Osteocyte (in vitro differentiated cells): ENCODE results near the gene KIFC3. TPM values are rescaled to one million over a fixed set of nuclear protein-coding genes. Genes with fewer than 3 reads are reported as not detected.
A peak's percentile ranks its signal among the peaks of the same experiment; 100 is the strongest.

Experiments
- DNase-seq: peaks from one replicate; pipeline ENCODE4 v3.0.0; 2021; ENCODE audit warnings: mixed read lengths; ENCODE audit not compliant: unreplicated experiment; ENCODE audit errors: extremely low spot score
- H3K27ac Mint-ChIP-seq: one replicate; pipeline ENCODE4 v1.8.0; 2021; ENCODE audit warnings: mild to moderate bottlenecking, mixed read lengths; ENCODE audit not compliant: unreplicated experiment
- H3K27me3 Mint-ChIP-seq: one replicate; pipeline ENCODE4 v1.8.0; 2021; ENCODE audit warnings: mixed read lengths; ENCODE audit not compliant: unreplicated experiment
- H3K36me3 Mint-ChIP-seq: one replicate; pipeline ENCODE4 v1.8.0; 2021; ENCODE audit warnings: mixed read lengths; ENCODE audit not compliant: unreplicated experiment
- H3K4me1 Mint-ChIP-seq: one replicate; pipeline ENCODE4 v1.8.0; 2021; ENCODE audit warnings: mixed read lengths; ENCODE audit not compliant: unreplicated experiment
- H3K4me3 Mint-ChIP-seq: one replicate; pipeline ENCODE4 v1.8.0; 2021; ENCODE audit warnings: mild to moderate bottlenecking, moderate library complexity, mixed read lengths; ENCODE audit not compliant: unreplicated experiment
- H3K9me3 Mint-ChIP-seq: one replicate; pipeline ENCODE4 v1.8.0; 2021; ENCODE audit warnings: mixed read lengths; ENCODE audit not compliant: unreplicated experiment
- total RNA-seq: library from RNA; stranded (reverse); gene quantifications from 2 replicates; pipeline ENCODE4 v1.2.1, GENCODE V29; 2021
- TF ChIP-seq, protein P1 (sequence below): fragments of 200-600 bp; sonication (generic); IDR thresholded peaks from 2 replicates; pipeline ENCODE4 v1.5.0; 2021; ENCODE audit warnings: antibody characterized with exemption, mild to moderate bottlenecking, moderate library complexity

KIFC3 gene
- total RNA-seq, 1 donor from 2014 or later, result 196 TPM

DNA sequence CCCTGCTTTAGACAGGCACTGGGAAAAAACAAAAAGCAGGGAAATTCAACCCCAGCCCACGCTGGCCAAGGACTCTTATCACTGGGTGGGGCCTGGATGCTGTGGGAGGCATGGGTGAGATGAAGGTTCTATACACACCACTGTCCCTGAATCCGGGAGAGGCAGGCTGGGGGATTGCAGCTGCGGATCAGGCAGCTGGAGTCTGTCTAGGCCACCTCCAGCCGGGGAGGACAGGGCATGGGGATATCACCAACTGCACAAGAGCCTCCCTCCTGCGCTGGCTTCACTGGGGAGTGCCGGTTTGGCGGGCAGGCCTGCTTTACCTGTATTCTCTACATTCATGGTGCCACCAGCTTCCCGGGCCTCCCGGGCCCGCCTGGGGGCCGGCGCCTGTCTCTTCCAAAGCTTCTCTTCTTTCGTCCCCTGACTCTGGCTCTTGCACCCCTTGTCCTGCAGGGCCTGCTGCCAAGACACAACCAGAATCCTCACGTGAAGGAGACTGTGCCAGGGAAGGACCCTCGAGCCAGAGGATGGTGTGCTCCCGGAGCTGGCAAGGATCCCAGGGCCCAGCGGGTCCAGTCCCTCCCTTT is 13.9 kb downstream of the KIFC3 start:
- Mint-ChIP-seq H3K36me3 (peaks cover 42% of the 10 kb centered on the region), H3K9me3 (no peaks in the 10 kb centered on the region), H3K27ac (no peak overlapping the region), H3K4me1 (peaks cover 36% of the 10 kb centered on the region), H3K4me3 (no peak overlapping the region), H3K27me3 (no peaks in the 10 kb centered on the region)
- no peak for DNase-seq
- TF ChIP-seq, protein P1, sequence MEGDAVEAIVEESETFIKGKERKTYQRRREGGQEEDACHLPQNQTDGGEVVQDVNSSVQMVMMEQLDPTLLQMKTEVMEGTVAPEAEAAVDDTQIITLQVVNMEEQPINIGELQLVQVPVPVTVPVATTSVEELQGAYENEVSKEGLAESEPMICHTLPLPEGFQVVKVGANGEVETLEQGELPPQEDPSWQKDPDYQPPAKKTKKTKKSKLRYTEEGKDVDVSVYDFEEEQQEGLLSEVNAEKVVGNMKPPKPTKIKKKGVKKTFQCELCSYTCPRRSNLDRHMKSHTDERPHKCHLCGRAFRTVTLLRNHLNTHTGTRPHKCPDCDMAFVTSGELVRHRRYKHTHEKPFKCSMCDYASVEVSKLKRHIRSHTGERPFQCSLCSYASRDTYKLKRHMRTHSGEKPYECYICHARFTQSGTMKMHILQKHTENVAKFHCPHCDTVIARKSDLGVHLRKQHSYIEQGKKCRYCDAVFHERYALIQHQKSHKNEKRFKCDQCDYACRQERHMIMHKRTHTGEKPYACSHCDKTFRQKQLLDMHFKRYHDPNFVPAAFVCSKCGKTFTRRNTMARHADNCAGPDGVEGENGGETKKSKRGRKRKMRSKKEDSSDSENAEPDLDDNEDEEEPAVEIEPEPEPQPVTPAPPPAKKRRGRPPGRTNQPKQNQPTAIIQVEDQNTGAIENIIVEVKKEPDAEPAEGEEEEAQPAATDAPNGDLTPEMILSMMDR, result no peak

DNA sequence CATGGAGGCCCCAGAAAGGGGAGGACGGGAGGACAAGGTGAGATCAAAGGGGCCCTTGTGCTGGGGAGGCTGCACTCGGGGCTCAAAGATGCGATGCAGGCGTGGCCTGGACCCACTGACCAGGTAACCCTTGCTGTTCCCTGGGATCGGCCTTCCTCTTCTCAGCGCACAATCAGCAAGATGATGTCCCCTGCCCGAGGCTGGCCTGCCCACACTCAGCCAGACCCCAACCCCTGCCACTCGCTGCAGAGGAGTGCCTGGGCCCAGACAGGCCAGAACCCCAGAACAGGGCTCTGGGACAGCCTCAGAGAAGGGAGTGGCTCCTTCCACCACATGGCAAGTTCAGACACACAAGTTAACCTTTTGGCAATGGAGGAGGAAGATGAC is 14.8 kb downstream of the KIFC3 start:
- Mint-ChIP-seq H3K36me3 (peaks cover 47% of the 10 kb centered on the region), H3K4me1 (peaks cover 44% of the 10 kb centered on the region), H3K4me3 (no peak overlapping the region), H3K9me3 (no peaks in the 10 kb centered on the region), H3K27me3 (no peaks in the 10 kb centered on the region), H3K27ac (no peak overlapping the region)
- TF ChIP-seq, protein P1, result no peak
- no peak for DNase-seq

DNA sequence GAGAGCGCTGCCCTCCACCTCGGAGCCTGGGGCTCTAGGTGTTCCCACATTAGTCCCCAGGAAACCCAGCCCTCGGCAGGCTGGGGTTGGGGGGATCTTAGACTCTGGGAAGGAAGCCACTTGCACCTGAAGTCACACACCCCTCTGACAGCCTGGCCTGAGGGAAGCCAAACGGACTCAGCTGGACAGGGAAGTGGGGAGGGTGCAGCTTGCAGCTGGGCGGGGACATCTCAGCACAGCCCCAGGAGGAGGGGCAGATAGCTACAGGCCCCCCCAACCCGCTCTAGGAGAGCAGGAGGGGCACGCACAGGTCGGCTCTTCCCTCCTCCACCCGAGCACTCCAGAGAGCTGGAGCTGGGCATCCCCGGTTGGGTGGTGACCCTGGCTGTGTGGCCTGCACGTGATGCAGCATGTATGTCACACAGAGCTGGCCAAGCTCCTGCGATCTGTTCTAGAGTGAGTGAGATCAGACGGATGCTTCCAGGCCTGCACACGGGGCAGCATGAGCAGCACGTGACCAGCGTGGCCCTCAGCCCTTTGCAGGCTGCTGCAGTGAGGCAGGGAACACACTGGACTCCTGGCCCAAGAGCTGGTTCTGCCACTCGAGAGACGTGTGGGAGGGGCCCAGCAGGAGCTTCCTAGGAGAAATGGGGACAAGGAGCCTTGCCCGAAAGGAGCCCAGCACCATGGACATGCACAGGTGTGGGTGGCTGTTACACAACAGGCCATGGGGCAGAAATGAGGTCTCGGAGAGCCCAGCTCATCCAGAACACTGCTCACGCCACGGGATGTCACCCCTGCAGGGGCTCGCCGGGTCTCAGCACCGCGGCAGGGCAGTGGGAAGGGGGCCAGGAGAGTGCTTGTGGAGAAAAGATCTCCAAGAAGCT is 15.4 kb downstream of the KIFC3 start:
- TF ChIP-seq, protein P1, result no peak
- H3K9me3 Mint-ChIP-seq, result no peaks in the 10 kb centered on the region
- peaks cover 46% of the 10 kb centered on the region for H3K4me1 Mint-ChIP-seq
- H3K27ac Mint-ChIP-seq, result no peak overlapping the region
- no peak for DNase-seq
- H3K4me3 Mint-ChIP-seq, result no peak overlapping the region
- peaks cover 49% of the 10 kb centered on the region for H3K36me3 Mint-ChIP-seq
- H3K27me3 Mint-ChIP-seq, result no peaks in the 10 kb centered on the region

DNA sequence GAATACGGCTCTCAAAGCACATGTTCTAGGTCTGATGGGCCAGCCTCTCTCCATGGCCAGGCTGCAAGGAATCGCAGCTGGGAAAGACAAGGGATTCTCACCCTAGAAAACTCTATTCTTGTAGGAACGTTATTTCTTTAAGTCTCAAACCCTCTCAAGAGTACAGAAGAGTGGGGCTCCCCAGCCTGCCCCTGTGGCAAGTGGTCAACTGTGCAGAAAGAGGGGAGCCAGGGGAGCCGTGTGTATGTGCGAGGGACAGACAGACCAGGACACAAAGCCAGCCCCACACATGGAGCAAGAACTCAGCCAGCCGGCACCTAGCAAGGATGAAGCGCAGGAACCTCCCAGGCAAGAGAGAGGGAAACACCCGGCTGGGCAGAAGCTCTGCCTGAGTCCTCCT is 16.4 kb downstream of the KIFC3 start:
- Mint-ChIP-seq H3K4me3 (no peak overlapping the region), H3K4me1 (peaks cover 46% of the 10 kb centered on the region), H3K9me3 (no peaks in the 10 kb centered on the region), H3K36me3 (peaks cover 48% of the 10 kb centered on the region), H3K27ac (peak overlapping the region; percentile 47), H3K27me3 (no peaks in the 10 kb centered on the region)
- TF ChIP-seq, protein P1, result no peak
- DNase-seq, result no peak

DNA sequence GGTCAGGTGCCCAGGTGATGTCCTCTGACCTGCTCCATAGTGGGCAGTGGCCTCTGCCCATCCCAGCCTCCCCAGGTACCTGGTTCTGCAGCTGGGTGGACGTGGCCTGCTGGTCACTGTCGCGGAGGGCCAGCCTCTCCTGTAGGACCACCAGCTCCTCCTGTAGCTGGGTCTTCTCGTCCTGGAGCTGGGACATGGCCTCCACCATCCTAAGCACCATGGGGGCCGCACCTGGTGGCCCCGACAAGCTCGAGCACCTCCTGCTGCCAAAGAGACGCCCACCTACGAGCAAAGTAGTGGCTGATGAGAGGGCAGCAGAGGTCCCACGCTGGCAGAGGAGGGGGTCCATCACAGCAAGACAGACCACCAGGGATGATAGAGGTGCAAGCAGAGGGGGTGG is 16.9 kb downstream of the KIFC3 start:
- Mint-ChIP-seq H3K9me3 (no peaks in the 10 kb centered on the region), H3K36me3 (peaks cover 48% of the 10 kb centered on the region), H3K4me3 (no peak overlapping the region), H3K4me1 (peaks cover 42% of the 10 kb centered on the region), H3K27me3 (no peaks in the 10 kb centered on the region), H3K27ac (no peak overlapping the region)
- TF ChIP-seq, protein P1, result no peak
- no peak for DNase-seq
